Esophagus squamous epithelium (tissue), 5 donors: ENCODE measurements around the gene MEF2C. TPM values are rescaled to one million over a fixed set of nuclear protein-coding genes. Genes with fewer than 3 reads are reported as not detected.

ENCODE experiments used
- DNase-seq: peaks from one replicate; lab custom pipeline; 2025; lab: John Stamatoyannopoulos, UW
- H3K27ac ChIP-seq, 4 donors: fragments of 200-600 bp; sonication (generic); one replicate each; pipeline ENCODE4 v1.5.1; 2016 to 2019; ENCODE audit warnings: mild to moderate bottlenecking in 1 of 4
- H3K27me3 ChIP-seq, 4 donors: fragments of 200-600 bp; sonication (generic); 1 replicate in 3 of 4; 2 replicates in 1 of 4; pipeline versions ENCODE4 v1.5.1 to v1.6.0; 2017 to 2021; ENCODE audit warnings: antibody characterized with exemption in 1 of 4
- H3K36me3 ChIP-seq, 3 donors: fragments of 200-600 bp; sonication (generic); one replicate each; pipeline ENCODE4 v1.5.1; 2016 to 2019
- H3K4me1 ChIP-seq, 3 donors: fragments of 200-600 bp; sonication (generic); one replicate each; pipeline ENCODE4 v1.5.1; 2017 to 2019
- H3K4me3 ChIP-seq, 4 donors: fragments of 200-600 bp; sonication (generic); 1 replicate in 3 of 4; 2 replicates in 1 of 4; pipeline ENCODE4 v1.5.1; 2016 to 2019; ENCODE audit warnings: mild to moderate bottlenecking in 2 of 4, moderate library complexity in 1 of 4
- H3K9me3 ChIP-seq, 3 donors: fragments of 200-600 bp; sonication (generic); one replicate each; pipeline ENCODE4 v1.5.1; 2016 to 2019
- POLR2A ChIP-seq, 4 donors: fragments of 450-650 bp; IDR thresholded peaks; one replicate each; pipeline ENCODE4 v1.6.1; 2017; ENCODE audit warnings: antibody characterized with exemption in 4 of 4, mild to moderate bottlenecking in 4 of 4, moderate library complexity in 3 of 4
- WGBS, 2 donors: methylation state at CpG; one replicate each; pipeline ENCODE4 v1.1.5; 2018; 5-methylcytosine and 5-hydroxymethylcytosine counted together
- intact Hi-C: fragments of 100-400 bp; cut with DNase I; formaldehyde crosslinking; loops from one replicate; pipeline ENCODE4 v1.15.0; 2022
- total RNA-seq, 4 donors: library from RNA; depleted of rRNA; stranded (reverse); fragments of >200 nt; gene quantifications; one replicate each; pipeline ENCODE4 v1.1.0, GENCODE V29; 2016
- TF ChIP-seq, protein P1 (sequence below), 6 experiments: fragments of 450-650 bp in 4 of 6; fragments of 200-600 bp in 2 of 6; sonication (generic) in 2 of 6; IDR thresholded peaks; one replicate each; pipeline ENCODE4 v1.5.1; 2016 to 2019; ENCODE audit warnings: antibody characterized with exemption in 6 of 6, mild to moderate bottlenecking in 4 of 6, moderate library complexity in 4 of 6
- donor health status: DM: yes; HTN: yes; CAD: no.

Gene MEF2C
- total RNA-seq, 4 donors from 2014 or later = 3.1 to 17.5 (median 9.9) TPM

DNA sequence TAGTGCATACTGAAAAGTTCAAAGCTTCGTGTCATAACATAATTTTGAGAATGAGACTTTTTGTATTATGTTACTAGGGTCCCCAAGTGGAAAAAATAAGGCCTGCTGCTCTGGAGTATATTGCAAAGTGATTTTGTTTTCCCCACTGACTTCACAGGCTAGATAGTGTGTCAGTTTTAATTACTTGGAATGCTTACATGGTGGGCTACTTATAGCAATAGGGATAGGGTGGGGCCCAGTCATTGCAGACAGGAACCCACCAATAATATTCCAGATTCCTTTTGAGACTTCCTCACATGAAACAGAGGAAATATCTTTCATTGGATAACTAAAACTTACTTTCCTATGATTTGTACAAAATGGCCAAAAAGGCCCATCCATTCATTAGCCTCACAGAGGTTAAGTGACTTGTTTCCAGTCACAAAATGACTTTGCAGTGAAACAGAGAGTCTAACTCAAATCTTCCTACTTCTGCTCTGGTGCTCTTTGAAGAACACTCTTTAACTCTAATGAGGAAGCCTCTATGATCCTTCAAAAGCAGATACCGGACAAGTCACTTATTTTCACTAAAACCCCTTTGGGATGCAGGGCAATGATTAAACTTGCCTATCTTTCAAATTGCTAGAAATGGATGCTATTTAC, 16.2 kb upstream of the MEF2C start:
- no peak for DNase-seq
- Histone ChIP-seq H3K4me1 (no peaks in the 10 kb centered on the region), H3K27me3 (no peaks in the 10 kb centered on the region), H3K4me3 (no peak overlapping the region), H3K27ac (no peak overlapping the region), H3K9me3 (no peaks in the 10 kb centered on the region), H3K36me3 (no peaks in the 10 kb centered on the region)
- TF ChIP-seq, protein P1, sequence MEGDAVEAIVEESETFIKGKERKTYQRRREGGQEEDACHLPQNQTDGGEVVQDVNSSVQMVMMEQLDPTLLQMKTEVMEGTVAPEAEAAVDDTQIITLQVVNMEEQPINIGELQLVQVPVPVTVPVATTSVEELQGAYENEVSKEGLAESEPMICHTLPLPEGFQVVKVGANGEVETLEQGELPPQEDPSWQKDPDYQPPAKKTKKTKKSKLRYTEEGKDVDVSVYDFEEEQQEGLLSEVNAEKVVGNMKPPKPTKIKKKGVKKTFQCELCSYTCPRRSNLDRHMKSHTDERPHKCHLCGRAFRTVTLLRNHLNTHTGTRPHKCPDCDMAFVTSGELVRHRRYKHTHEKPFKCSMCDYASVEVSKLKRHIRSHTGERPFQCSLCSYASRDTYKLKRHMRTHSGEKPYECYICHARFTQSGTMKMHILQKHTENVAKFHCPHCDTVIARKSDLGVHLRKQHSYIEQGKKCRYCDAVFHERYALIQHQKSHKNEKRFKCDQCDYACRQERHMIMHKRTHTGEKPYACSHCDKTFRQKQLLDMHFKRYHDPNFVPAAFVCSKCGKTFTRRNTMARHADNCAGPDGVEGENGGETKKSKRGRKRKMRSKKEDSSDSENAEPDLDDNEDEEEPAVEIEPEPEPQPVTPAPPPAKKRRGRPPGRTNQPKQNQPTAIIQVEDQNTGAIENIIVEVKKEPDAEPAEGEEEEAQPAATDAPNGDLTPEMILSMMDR (IDR thresholded peaks at IDR 0.05) = no peak
- TF ChIP-seq POLR2A (IDR thresholded peaks at IDR 0.05) = no peak
- WGBS, 2 donors = 66 to 69% methylated on average over 2 of the region's 2 CpGs
- intact Hi-C loops = no loop called here

DNA sequence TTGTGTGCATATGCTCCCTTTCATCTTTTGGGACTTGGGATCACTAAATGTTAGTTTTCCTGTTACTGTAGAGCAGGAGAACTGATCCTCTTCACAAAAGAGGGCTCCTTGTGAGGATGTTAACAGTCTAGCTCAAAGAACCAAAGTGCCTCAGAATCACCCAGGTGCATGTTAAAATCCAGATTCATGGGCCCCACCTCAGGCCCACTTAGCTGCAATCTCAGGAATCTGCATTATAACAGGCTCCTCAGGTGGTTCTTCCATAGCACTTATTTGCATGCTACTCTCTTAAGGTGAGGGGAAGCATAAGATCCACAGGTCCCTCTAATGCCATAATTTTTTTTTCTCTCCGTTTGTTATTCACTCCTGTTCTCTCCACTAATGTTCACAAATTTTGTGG, 14.8 kb upstream of the MEF2C start:
- Histone ChIP-seq H3K27me3 (no peaks in the 10 kb centered on the region), H3K4me3 (no peak overlapping the region), H3K4me1 (no peaks in the 10 kb centered on the region), H3K27ac (no peak overlapping the region), H3K36me3 (no peaks in the 10 kb centered on the region), H3K9me3 (no peaks in the 10 kb centered on the region)
- intact Hi-C loops = no loop called here
- WGBS, 2 donors = 77% methylated on average over 1 of the region's 1 CpG
- no peak for TF ChIP-seq POLR2A (IDR thresholded peaks at IDR 0.05)
- TF ChIP-seq, protein P1 (IDR thresholded peaks at IDR 0.05) = no peak
- DNase-seq = no peak

GRCh38 chr5:88895681-88896501, 12.9 kb upstream of the MEF2C start:
- Histone ChIP-seq H3K36me3 (no peaks in the 10 kb centered on the region), H3K4me3 (no peak overlapping the region), H3K4me1 (peaks cover 0 to 2% (median 0%) of the 10 kb centered on the region in 3 donors), H3K9me3 (no peaks in the 10 kb centered on the region), H3K27me3 (no peaks in the 10 kb centered on the region), H3K27ac (no peak overlapping the region)
- 81 to 84% methylated on average over 9 to 10 of the region's 10 CpGs for WGBS, 2 donors
- intact Hi-C loops = no loop called here
- no peak for DNase-seq
- TF ChIP-seq POLR2A (IDR thresholded peaks at IDR 0.05) = no peak
- TF ChIP-seq, protein P1 (IDR thresholded peaks at IDR 0.05) = no peak

DNA sequence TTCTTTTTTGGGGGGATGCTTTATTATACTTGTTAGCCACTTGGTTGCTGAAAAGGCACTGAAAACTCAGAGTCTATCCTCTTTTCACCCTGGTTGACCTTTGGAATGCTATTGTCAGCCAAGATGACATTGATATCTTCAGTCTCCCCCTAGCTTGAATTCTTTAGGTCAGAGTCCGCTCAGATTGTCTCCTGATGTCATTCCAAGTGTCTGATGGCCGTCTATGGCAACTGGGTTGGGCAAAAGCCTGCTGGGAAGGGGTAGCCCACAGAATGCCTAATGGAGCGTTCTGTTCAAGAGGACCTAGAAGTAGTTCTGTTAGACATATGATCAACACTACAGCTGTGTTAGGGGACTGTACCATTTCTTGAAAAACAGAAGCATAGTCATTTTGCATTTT, 9.7 kb upstream of the MEF2C start:
- TF ChIP-seq, protein P1 (IDR thresholded peaks at IDR 0.05) = no peak
- 79 to 89% methylated on average over 3 of the region's 3 CpGs for WGBS, 2 donors
- H3K36me3 ChIP-seq = no peaks in the 10 kb centered on the region
- H3K4me3 ChIP-seq = no peak overlapping the region
- H3K27ac ChIP-seq = no peak overlapping the region
- H3K4me1 ChIP-seq = peaks cover 0 to 29% (median 2%) of the 10 kb centered on the region in 3 donors
- DNase-seq = no peak
- intact Hi-C loops = no loop called here
- peaks cover 0 to 15% (median 0%) of the 10 kb centered on the region in 4 donors for H3K27me3 ChIP-seq
- H3K9me3 ChIP-seq = no peaks in the 10 kb centered on the region
